GM19023 (cell line): Measurements from ENCODE around the gene ANKRD44.

ENCODE experiments used
- ATAC-seq: cut with Tn5 transposase; IDR thresholded peaks from one replicate; pipeline ENCODE4 v1.9.1; 2021; ENCODE audit warnings: mild to moderate bottlenecking, moderate library complexity; ENCODE audit not compliant: unreplicated experiment

The ANKRD44 gene

GRCh38 chr2:196967775-196968174 is 342.8 kb downstream of the ANKRD44 start:
- no peak for ATAC-seq

- ATAC-seq = no peak
These were observed 343.5 kb downstream of the ANKRD44 start for GRCh38 chr2:196967116-196967515.

- no peak for ATAC-seq
These were observed 344.5 kb downstream of the ANKRD44 start for GRCh38 chr2:196966061-196966460.

GRCh38 chr2:196965651-196966050 is 344.9 kb downstream of the ANKRD44 start:
- no peak for ATAC-seq

GRCh38 chr2:196963961-196964360 is 346.6 kb downstream of the ANKRD44 start:
- ATAC-seq = no peak

GRCh38 chr2:196963043-196963442 is 347.5 kb downstream of the ANKRD44 start:
- no peak for ATAC-seq

GRCh38 chr2:196962325-196962724 is 348.3 kb downstream of the ANKRD44 start:
- no peak for ATAC-seq

GRCh38 chr2:196961889-196962288 is 348.7 kb downstream of the ANKRD44 start:
- ATAC-seq = peak; percentile 83

- no peak for ATAC-seq
These were observed 350.7 kb downstream of the ANKRD44 start for GRCh38 chr2:196959734-196960338.

GRCh38 chr2:196959281-196959680 is 351.3 kb downstream of the ANKRD44 start:
- ATAC-seq = no peak

- ATAC-seq = no peak
These were observed 352.6 kb downstream of the ANKRD44 start for GRCh38 chr2:196957881-196958525.

GRCh38 chr2:196957442-196957841 is 353.1 kb downstream of the ANKRD44 start:
- ATAC-seq = no peak

- ATAC-seq = no peak
These were observed 354.5 kb downstream of the ANKRD44 start for GRCh38 chr2:196956069-196956468.

GRCh38 chr2:196955036-196955435 is 355.5 kb downstream of the ANKRD44 start:
- no peak for ATAC-seq

GRCh38 chr2:196954001-196954400 is 356.6 kb downstream of the ANKRD44 start:
- ATAC-seq = no peak

GRCh38 chr2:196952936-196953335 is 357.6 kb downstream of the ANKRD44 start:
- ATAC-seq = no peak

- no peak for ATAC-seq
These were observed 358.6 kb downstream of the ANKRD44 start for GRCh38 chr2:196951973-196952372.

GRCh38 chr2:196949116-196949515 is 361.5 kb downstream of the ANKRD44 start:
- no peak for ATAC-seq

- ATAC-seq = peak; percentile 85
These were observed 366.0 kb downstream of the ANKRD44 start for GRCh38 chr2:196944570-196944969.

GRCh38 chr2:196941398-196942078 is 369.0 kb downstream of the ANKRD44 start:
- no peak for ATAC-seq

GRCh38 chr2:196939371-196939770 is 371.2 kb downstream of the ANKRD44 start:
- ATAC-seq = no peak
